ENCODE measurements around the gene FIBCD1.
"Not testable (repeated sequence)": the region's sequence is repeated elsewhere in the genome, so short reads cannot be mapped to it uniquely, and the experiment has no call there.

The FIBCD1 gene

DNA sequence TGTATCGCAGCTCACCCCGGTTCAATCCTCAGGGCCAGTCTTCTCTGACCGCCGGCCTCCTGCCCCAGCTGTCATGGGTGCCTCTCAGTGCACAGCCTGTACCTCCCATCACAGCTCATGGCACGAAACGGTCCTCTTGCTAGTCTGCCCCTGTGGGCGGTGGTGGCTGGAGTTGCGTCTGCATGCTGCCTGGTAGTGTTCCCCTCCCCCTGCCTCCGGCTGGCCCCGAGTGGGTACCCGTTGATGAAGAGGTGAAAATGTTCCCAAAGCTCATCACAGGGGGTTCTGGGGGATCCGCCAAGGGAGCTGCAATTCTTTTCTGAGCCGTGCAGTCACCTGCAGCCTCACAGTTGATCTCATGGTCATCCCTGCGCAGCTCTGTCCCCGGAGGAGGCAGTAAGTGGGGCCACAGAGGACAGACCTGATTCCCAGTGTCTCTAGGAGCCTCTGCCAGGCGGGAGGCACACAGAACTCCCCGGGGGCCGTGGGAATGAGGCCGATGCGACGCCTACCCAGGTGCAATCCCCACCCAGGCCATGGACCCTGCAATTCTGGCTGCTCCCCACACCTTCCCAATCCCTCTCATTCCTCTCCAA lies 34.7 kb upstream of the FIBCD1 start:
- no peak for DNase-seq (ENCODE audit: low spot score)

DNA sequence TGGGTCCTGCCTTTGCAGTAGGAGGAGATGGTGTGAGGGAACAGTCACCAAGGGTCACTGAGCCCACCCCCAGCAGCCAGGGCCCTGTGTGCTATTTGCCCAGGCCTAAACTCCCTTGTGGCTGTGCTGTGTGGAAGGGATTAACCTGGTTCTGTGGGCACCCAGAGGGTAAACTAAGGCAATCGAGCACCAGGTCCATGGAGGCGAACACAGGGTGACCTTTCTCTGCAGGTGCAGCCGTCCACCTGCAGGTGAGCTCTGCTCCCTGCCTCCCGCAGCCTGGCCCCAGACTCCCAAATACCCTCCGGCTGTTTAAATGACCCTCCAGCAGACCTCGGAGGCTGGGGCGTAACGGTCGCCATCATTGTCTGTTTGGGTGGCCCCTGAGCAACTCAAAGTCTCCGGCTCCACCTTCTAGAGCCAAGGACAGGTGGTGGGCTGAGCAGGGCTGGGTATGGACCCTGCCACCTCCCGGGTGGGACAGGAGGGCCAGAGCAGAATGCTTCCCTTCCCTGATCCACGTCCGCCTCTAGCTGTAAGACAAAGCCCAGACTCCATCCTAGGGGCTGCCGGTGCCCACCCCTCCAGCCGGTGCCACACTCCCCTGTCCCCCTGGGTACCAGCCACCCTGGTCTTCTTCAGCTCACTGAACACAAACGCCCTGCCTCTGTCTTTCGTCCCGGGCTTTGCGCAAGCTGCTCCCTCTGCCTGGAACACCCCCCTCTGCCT lies 34.1 kb upstream of the FIBCD1 start:
- no peak for DNase-seq (ENCODE audit: low spot score)

DNA sequence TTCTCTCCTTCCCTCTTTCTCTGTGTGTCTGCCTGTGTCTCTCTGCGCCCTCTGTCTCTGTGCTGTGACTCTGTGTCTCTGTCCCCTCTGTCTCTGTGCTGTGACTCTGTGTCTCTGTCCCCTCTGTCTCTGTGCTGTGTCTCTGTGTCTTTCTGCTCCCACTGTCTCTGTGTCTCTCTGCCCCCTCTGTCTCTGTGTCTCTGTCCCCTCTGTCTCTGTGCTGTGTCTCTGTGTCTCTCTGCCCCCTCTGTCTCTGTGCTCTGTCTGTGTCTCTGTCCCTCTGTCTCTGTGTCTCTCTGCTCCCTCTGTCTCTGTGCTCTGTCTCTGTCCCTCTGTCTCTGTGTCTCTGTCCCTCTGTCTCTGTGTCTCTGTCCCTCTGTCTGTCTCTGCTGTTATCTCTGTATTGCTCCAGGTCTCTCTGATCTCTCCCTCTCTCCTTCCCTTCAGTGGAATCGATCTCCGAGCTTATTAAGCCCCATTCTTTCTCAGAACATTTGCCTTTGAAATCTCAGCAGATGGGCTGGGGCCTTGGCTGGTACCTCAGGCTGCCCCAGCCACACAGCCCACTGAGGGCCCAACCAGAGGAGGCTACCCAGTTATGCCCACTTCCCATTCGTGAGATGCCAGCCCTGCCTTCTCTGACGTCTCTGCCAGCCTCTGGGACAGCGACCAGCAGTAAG lies 33.4 kb upstream of the FIBCD1 start:
- DNase-seq (ENCODE audit: low spot score): no peak

DNA sequence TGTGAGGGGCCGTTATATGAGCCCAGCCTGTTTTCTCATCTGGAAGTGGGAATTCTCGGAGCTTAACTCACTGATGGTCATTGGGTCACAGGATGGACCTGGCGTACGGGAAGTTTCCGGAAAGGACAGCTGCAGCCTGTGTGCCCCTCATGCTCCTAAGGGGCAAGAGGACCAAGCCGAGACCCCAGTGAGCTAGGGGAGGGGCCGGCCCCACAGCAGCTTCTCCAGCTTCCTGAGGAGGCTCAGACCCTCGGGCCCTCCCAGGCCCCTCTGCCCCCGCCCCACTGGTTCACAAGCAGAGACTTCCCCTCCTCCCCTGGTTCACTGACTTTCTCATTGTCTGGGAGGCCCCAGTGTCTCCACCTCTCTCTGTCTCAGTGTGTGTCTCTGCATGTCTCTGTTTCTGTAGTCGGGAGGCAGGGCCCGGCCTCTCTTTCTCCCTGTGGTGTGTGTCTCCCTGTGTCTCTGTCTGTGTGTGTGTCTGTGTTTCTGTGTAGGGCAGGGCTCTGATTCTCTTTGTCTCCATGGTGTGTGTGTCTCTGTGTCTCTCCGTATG lies 32.3 kb upstream of the FIBCD1 start:
- DNase-seq (ENCODE audit: low spot score): no peak

DNA sequence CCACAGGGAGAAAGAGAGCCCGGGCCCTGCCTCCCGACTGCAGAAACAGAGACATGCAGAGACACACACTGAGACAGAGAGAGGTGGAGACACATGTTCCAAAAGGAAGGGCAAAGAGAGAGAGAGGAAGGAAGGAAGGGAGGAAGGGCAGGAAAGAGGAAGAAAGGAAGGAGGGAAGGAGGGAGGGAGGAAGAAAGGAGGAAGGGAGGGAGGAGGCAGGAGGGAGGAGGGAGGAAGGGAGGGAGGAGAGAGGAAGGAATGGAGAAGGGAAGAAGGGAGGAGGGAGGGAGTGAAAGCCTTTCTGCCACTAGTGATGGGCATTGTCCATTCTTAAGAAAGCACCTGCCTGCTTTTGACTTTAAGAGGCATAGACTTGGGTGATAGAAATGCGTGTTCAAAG lies 31.8 kb upstream of the FIBCD1 start:
- no peak for DNase-seq (ENCODE audit: low spot score)

DNA sequence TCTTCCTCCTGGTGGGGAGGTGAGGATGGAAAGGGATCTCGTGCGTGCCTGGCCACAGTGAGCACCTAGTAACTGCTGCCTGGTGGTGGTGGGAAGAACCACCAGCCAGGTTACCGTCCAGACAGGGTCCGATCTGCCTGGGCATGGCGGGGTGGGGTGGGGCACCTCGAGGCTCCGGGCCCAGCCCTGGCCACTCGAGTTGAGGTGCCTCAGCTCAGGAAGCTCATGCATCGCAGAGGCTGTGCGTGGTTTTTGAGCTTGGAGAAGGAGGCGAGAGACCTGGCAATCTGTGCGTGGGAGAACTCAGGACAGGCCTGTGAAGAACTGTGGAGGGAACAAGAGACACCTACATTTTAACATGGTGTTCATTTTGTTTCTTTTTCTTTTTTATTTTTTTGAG lies 31.0 kb upstream of the FIBCD1 start:
- no peak for DNase-seq (ENCODE audit: low spot score)

DNA sequence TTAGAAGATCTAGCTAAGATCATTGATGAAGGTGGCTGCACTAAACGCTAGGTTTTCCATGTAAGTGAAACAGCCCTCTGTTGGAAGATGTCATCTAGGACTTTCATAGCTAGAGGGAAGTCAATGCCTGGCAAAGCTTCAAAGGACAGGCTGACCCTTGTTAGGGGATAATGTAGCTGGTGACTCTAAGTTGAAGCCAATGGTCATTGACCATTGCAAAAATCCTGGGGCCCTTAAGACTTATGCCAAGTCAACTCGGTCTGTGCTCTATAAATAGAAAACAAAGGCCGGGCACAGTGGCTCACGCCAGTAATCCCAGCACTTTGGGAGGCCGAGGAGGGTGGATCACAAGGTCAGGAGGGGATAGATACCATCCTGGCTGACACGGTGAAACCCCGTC lies 26.6 kb upstream of the FIBCD1 start:
- no peak for DNase-seq (ENCODE audit: low spot score)

DNA sequence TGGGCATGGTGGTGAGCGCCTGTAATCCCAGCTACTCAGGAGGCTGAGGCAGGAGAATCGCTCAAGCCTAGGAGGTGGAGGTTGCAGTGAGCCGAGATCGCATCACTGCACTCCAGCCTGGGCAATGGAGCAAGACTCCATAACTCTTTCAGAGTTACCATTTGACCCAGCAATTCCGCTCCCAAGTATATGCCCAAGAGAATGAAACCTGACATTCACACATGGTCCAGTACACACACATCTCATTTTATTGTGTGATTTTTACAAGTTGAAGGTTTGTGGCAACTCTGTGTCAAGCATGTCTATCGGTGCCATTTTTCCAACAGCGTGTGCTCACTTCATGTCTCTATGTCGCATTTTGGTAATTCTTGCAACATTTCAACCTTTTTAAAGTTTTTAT lies 24.9 kb upstream of the FIBCD1 start:
- no peak for DNase-seq (ENCODE audit: low spot score)

DNA sequence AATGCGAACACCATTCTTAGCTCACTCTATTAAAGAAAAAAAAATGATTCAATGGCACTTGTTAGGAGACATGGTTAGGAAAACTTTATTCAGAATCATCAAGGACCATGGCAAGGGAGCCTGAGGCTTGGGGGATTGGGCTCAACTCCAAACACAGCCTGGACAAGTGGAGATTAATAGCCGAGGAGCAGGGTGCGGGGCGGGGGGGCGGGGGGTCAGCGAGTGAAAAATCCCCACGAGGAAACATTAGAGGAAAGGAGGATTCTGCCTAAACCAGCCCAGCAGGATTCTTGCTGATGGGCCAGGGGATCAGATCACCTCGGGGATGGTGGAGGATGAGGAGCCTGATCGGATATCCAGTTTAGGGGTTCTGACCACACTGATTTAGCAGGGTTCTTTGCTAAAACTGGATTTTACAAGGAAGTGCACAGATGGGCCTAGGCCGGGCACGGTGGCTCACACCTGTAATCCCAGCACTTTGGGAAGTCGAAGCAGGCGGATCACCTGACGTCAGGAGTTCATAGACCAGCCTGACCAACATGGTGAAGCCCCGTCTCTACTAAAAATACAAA lies 24.4 kb upstream of the FIBCD1 start:
- DNase-seq (ENCODE audit: low spot score): no peak

DNA sequence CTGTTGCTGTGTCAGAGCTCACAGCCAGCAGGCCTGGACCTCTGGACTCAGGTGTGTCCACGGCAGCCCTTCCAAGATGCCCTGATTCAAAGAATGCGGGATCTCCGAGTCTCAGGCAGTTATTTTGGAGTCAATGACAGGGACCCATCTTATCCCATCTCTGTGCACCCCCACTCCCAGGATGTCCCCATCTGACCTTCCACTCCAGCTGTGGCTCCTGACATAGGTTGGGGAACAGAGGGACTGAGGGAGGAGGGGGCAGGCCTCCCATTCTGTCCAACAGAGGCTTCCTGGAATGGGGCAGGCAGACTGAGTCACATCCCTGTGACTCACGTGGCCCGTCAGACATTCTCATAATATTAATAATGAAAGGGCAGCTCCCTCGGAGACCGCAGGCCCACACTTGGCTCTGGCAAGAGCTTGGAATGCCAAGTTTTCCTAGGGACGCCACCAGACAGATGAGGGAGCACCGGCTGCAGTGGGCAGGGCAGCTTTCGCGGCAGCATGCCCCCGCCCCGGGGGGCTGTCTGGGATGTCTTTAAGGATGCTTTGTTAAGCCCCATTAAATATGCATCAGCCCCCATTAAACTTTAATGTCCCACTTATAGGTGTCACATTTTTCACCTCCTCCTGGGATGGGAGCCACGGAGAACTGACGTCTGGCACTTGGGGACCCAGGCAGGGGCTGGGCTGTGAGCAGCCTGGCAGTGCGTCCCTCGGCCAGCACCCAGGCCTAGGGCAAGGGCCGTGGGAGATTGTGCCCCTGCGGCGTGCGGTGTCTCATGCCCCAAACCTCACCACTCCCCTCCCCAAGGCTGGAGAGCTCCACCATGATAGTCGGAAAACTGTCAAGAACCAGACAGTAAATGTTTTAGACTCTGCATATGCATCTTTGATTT lies 23.6 kb upstream of the FIBCD1 start:
- DNase-seq (ENCODE audit: low spot score): peak; percentile 98

DNA sequence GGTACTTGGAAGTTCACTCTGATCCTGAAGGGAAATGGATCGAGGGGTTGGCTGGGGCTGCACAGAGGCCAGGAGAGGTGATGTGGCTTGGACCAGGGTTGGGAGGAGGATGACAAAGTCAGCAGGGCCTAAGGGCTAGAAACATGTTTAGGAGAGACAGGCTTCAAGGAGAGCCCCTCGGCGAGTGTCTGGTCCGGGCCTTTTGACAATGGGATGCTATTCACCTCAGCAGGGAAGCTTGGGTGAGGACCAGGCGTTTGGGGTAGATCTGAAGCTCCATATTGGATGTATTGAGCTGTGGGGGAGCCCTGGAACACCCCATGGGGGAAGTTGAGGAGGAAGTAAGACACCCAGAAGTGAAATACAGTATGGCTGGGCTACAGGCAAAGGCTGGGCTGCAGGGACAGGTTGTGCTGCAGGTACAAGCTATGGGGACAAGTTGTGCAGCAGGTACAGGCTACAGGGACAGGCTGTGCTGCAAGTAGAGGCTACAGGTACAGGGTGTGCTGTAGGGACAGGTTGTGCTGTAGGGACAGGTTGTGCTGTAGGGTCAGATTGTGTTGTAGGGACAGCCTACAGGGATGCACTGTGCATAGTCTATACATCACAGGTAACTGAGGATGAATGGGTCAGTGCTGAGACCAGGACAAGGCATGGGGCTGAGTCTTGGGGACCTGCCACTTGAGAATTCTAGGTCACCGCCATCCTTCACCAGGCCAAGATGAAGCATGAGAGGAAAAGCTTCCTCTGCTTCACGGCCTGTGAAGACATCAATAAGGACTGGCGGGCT lies 22.7 kb upstream of the FIBCD1 start:
- DNase-seq (ENCODE audit: low spot score): no peak

DNA sequence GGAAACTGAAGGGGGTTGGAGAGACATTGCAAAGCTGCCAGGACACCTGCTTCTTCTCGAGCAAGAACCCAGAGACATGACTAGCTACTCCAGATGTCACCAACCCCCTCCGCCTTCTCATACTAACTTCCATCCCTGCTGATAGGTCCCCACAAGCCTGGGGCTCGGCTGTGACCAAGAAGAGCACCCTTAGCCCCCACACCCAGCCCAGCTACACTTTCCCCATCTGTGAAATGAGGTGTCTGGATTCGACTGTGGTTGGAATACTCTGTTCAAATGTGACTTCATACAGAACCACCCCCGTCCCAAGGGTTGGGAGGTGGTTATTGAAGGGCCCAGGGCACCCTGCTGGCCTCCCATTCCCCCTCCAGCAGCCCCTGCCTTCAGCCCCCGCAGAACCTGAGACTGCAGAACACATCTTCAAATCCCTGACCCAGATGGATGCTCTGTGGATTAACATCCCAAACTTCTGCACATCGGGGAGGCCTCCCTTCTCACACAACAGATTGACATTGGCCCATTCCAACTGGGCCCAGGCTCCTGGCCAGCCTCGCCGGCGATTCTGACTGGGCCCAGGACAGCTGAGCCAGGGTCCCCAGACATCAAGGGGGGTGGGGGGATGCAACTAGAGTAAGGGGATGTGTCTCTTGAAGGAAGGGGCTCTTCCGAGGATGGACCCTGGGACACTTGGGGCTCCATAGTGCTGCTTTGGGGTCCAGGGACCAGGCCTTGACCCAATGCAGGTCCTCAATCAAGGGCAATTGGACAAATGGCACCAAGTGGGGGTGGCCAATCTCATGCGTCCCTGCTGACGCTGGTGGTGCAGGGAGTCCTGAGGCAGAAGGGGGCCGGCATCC lies 21.7 kb upstream of the FIBCD1 start:
- DNase-seq (ENCODE audit: low spot score): no peak

DNA sequence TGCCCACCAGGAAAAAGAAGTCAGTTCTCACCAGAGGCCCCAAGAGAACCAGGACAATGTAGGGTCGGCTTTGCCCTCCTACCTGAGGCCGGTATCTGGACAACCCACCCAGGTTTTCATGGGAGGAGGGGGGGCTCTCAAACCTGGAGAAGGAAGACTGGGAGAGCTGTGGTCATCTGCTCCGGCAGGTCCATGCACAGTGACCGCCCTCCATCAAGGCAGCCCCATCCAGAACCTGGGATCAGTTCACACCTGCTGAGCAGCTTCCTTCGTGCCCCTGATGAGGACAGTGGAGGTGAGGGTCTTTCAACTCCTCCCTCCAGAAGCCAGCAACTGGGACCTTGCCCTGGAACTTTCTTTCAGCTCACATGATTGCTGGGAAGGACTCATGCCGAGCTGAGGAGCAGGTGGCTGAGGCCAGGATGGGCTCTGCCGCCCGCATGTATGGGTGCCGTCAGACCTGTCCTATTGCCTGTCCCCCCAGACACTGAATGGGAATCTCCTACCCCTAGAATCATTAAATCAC lies 20.8 kb upstream of the FIBCD1 start:
- no peak for DNase-seq (ENCODE audit: low spot score)

DNA sequence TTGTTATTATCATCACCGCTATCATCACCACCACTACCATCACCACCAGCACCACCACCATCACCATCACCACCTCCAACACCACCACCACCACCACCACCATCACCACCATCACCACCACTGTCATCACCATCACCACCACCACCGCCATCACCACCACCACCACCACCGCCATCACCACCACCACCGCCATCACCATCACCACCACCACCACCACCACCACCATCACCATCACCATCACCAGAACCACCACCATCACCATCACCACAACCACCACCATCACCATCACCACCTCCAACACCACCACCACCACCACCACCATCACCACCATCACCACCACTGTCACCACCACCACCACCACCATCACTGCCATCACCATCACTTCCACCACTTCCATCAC lies 19.5 kb upstream of the FIBCD1 start:
- DNase-seq (ENCODE audit: low spot score): not testable (repeated sequence)

DNA sequence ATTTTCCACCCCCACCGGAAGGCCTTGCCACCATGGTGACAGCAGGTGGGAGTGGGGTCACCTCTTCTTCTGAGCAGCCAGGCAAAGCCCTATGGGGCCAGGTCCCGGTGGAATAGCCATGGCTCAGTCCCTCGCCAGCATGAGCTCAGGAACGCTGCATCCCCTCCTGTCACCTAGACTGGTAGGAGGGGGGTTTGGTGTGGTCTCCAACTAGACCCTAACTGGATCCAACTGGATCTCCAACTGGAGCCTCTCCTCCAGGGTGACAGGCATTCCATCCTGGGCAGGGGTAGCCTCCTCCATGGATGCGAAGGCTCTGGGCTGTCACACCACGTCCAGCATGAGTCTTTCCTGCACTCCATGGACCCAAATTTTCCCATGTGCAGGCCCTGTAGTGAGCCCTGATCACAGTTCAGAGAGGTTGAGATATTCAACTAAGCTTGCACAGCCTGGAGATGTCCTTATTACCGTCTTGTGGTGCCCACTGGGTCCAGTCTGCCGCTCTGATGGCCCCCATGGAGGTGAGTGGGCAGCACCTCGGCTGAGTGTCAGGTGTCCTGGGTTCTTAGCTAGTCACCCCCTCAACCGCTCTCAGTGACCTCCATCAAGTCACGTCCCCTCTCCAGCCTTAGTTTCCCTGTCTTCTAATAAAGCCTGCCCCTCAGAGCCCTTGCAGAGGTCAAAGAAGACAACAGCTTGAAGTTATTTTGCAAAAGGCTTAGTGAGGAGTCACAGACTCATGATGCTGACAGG lies 18.6 kb upstream of the FIBCD1 start:
- no peak for DNase-seq (ENCODE audit: low spot score)

DNA sequence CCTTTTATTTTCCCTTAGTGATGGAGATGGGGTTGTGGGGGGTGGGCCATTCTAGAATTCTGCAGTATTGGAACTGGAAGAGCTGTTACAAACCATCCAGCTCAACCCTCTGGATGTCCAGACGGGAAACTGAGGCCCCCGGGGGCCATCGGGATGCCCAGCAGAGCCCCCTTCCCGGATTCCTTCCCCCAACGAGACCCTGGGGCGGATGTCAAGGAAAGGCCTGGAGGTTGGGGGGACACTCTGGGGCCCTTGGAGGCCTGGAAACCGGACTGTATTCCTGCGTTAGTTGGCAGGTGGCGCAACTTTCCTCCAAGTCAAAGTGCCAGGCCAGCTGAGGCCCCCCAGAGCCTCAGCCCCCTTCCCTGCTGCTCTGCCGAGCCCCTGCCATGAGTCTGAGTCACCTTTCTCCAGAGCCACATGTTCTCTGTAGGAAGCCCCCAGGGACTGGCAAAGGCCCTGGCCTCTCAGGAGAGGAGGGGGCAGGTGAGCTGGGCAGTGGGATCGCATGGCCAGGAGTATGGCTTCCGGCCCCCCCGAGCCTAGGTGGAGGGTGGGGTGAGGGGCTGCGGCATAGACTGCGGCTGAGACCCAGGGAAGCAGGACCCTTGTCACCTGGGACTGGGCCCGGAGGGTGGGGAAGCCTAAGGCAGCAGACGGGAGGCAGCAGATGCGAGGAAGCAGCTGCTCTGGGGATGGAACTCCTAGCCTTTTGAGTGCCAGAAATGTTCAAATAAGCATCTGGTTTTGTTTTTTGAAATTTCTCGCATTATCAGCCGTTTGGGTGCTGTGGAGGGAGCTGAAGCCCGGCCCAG lies 17.8 kb upstream of the FIBCD1 start:
- DNase-seq (ENCODE audit: low spot score): no peak

DNA sequence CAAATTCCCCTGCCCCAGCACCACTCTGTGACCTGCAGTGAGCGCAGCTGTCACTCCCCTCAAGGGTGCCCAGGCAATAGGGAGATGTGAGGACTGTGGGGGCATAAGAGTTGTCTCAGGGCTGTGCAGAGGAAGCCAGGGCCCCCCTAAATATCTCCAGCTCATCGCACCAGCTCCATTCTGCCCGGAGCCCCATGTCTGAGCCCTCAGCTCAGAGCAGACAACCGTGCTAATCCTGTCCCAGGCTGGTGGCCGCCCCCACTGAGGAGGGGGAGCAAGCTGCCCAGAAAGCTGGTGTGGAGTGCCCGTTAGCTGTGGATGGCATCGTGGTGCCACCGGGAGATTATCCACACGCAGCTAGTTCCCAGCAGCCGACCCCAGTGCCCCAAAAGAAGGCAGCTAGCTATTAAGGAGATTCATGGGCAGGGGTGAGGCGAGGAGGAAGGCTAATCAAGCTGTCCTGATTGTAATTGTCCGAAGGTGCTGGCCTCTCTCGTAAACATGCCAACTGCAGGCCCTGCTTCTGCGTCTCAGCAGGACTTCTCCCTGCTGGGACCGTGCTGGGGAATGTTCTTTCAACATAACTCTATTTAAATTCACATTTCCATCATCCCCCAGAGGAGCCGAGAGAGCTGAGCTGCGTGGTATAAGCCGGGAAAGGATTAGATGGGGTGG lies 17.0 kb upstream of the FIBCD1 start:
- DNase-seq (ENCODE audit: low spot score): no peak

DNA sequence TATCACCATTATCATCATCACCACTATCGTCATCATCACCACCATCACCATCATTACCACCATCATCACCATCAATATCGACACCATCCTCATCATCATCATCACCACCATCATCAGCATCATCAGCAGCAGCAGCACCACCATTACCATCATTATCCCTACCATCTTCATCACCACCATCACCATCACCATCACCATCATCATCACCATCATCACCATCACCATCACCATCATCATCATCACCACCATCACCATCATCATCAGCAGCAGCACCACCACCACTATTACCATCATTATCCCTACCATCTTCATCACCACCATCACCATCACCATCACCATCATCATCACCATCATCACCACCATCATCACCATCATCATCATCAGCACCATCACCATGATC lies 15.9 kb upstream of the FIBCD1 start:
- not testable (repeated sequence) for DNase-seq (ENCODE audit: low spot score)
